ENCODE data around the gene CEP89.
A peak's percentile ranks its signal among the peaks of the same experiment; 100 is the strongest.
"Not testable (repeated sequence)": the region's sequence is repeated elsewhere in the genome, so short reads cannot be mapped to it uniquely, and the experiment has no call there.

CEP89 gene

DNA sequence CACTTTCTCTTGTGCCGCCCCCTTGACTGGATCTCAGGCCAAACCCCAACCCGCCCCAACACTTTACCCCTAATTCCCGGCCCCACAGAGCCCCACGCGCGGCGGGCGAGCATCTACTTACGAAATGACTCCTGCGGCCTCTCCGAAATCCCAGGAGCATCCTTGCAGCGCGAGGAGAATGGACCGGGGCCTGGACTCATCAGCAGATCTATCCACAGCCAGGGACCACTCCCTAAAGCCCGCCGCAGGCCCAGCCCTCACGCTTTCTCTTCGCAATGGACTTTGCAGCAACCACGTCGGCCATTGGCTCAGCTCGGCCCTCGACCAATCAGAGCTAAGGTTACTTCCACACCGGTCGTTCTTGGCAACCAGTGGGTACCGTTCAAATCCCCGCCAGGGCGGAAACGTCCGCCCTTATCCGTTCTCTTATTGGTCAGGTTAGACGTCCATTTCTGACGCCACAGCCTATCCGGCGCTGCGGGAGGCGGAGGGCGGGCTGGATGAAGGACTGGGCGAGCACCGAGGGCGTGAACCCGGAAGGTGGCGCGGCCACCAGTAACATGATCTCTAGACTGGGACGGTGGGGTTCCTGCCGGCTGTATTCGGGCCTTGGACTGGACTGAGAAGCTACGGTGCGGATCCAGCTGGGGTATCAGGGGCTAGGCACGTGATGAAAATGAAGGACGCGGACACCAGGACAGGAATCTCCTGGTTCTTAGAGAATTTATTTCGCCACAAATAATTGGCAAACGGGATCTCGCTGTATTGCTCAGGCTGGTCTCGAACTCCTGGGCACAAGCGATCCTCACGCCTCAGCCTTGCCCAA lies at the start of gene CEP89, which contains the start of gene FAAP24:
Gene CEP89 (minus strand): TSS at position 244 of the 826 bp plus-strand sequence. CDS start 84 bp downstream, at position 160.
Gene FAAP24 (plus strand): TSS at position 528 of the 826 bp plus-strand sequence. CDS start 955 bp downstream, outside the sequence.
- Mint-ChIP-seq H3K4me1 (ENCODE audit: low read depth) (peaks cover 10% of the 10 kb centered on the region), H3K4me3 (peak within 1 kb of the TSS; percentile 98), H3K9me3 (no peaks in the 10 kb centered on the region)

DNA sequence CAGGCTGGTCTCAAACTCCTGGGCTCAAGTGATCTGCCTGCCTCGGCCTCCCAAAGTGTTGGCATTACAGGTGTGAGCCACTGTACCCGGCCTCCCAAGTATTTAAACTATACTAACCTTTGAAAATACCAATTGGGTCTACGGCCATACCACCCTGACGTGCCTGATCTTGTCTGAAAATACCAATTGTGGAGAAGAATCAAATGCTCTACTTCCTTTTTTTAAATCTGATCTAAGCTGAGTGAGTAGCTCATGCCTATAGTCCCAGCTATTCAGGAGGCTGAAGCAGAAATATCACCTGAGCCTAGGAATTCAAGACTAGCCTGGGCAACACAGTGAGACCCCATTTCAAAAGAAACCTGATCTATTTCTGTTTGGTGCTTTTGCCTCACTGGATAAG lies 39.1 kb upstream of the CEP89 start:
- DNase-seq (ENCODE audit: low spot score); H3K4me1 Mint-ChIP-seq (ENCODE audit: low read depth); H3K27me3 Mint-ChIP-seq (ENCODE audit: low read depth); H3K27ac Mint-ChIP-seq; H3K36me3 Mint-ChIP-seq (ENCODE audit: low read depth); H3K4me3 Mint-ChIP-seq; H3K9me3 Mint-ChIP-seq: not testable (repeated sequence)

More for the DNA sequence above, at the start of gene CEP89, which contains the start of gene FAAP24:
- Mint-ChIP-seq H3K27ac (peak within 1 kb of the TSS; percentile 90), H3K36me3 (ENCODE audit: low read depth) (peaks cover 21% of the 10 kb centered on the region), H3K27me3 (ENCODE audit: low read depth) (no peaks in the 10 kb centered on the region)
- DNase-seq (ENCODE audit: low spot score), result peak; percentile 98

DNA sequence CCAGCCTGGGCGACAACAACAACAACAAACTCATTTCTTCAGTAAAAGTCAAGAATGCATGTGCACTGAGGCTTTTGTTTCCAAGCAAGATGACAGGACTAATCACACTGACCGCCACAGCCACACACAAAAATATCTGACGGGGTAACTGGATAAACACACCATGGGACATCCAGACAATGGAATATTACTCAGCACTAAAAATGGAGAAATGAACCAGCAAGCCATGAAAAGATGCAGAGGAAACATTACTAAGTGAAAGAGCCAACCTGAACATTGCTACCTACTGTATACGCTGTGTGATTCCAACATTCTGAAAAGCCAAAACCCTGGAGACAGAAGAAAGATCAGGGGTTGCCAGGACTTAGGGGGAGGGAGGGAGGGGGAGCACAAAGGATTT lies 37.0 kb upstream of the CEP89 start:
- Mint-ChIP-seq H3K36me3 (ENCODE audit: low read depth) (no peaks in the 10 kb centered on the region), H3K9me3 (no peaks in the 10 kb centered on the region), H3K27me3 (ENCODE audit: low read depth) (no peaks in the 10 kb centered on the region), H3K27ac (no peak overlapping the region), H3K4me1 (ENCODE audit: low read depth) (no peaks in the 10 kb centered on the region), H3K4me3 (no peak overlapping the region)
- no peak for DNase-seq (ENCODE audit: low spot score)

DNA sequence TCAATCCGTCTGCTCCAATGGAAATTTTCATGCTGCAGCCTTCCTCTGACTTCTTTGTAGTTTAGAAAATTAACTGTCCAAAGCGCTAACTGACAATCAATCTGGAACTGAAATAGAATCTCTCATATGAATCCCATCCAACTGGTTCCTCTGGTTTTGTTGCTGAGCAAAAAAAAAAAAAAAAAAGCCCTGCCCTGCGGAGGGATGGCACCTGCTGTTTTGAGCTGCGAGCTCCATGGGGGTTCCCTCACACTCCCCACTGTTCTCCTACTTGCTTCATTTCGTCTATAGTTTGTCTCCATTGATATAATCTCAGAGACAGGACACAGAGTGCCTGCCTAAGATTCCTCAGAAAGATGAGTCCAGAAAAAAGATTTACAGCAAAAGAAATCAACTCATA lies 33.7 kb upstream of the CEP89 start:
- no peak for DNase-seq (ENCODE audit: low spot score)
- no peaks in the 10 kb centered on the region for H3K27me3 Mint-ChIP-seq (ENCODE audit: low read depth)
- no peak overlapping the region for H3K4me3 Mint-ChIP-seq
- H3K4me1 Mint-ChIP-seq (ENCODE audit: low read depth), result peaks cover 5% of the 10 kb centered on the region
- no peaks in the 10 kb centered on the region for H3K9me3 Mint-ChIP-seq
- H3K27ac Mint-ChIP-seq, result no peak overlapping the region
- no peaks in the 10 kb centered on the region for H3K36me3 Mint-ChIP-seq (ENCODE audit: low read depth)

DNA sequence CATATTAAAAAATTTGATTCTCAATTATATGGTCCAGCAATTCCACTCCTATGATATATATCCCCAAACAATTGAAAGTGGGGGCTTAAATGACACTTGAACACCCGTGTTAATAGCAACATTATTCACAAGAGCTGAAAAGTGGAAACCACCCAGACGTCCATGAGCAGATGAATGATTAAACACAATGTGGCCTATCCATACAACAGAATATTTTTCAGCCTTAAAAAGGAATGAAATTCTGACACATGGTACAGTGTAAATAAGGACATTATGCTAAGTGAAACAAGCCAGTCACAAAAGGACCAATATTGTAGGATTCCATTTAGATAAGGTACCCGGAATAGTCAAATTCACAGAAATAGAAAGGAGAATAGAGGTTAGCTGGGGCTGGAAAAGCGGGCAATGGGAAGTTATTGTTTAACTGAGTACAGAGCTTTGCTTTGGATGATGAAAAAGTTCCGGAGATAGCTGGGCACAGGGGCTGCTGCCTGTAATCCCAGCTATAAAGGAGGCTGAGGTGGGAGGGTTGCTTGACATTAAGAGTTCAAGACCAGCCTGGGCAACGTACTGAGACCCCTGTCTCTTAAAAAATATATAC lies 31.8 kb upstream of the CEP89 start:
- not testable (repeated sequence) for H3K27ac Mint-ChIP-seq; H3K36me3 Mint-ChIP-seq (ENCODE audit: low read depth); DNase-seq (ENCODE audit: low spot score); H3K27me3 Mint-ChIP-seq (ENCODE audit: low read depth); H3K4me3 Mint-ChIP-seq; H3K4me1 Mint-ChIP-seq (ENCODE audit: low read depth); H3K9me3 Mint-ChIP-seq

DNA sequence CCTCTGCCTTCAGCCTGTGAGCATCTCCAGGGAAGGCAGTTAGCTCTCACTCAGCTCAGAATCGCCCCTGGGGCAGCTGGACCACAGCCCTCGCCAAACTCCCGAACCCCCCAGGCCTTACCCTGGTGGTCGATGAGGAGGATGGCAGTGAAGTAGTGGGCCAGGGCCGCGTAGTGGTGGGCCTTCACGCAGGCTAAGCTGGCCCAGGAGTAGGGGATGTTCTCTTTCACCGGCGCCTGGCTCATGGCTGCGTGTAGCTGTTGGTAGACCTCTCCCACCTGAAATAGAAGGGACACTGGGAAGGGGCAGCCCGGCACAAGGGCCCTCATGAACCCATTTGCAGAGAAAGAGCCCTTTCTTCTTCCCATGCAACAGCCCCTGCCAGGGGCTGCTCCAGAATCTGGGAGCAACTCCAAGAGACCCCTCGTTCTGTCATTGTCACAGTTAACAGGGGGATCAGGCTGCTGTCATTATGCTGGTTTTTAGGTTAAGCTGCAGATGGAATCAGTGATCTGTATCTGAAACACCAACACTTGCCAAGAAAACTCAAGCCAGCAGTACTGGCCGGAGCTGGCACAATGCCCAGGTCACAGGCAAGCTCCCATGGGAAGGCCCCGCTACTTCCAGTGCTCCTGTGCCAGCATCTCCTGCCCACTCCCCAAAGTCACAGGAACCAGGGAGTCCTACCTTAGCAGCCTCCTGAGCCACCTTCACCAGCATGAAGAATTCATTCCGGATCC lies 30.5 kb upstream of the CEP89 start:
- not testable (repeated sequence) for DNase-seq (ENCODE audit: low spot score); H3K27ac Mint-ChIP-seq; H3K27me3 Mint-ChIP-seq (ENCODE audit: low read depth); H3K4me1 Mint-ChIP-seq (ENCODE audit: low read depth); H3K4me3 Mint-ChIP-seq; H3K36me3 Mint-ChIP-seq (ENCODE audit: low read depth); H3K9me3 Mint-ChIP-seq

DNA sequence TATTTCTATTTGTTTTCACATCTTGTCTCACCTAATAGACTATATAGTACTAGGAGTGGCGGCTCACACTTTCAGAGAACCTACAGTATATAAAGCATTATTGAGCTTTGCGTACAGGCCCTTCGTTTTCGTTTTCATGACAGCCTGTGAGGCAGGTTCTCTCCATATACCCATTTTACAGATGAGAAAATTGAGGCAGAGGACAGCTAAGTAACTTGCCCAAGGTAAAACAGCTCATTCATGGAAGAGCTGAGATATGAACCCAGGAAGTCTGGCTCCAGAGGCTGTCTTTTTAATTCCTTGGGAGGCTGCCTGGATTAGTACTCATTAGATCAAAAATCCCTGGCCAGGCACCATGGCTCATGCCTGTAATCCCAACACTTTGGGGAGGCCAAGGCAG lies 29.2 kb upstream of the CEP89 start:
- Mint-ChIP-seq H3K36me3 (ENCODE audit: low read depth) (no peaks in the 10 kb centered on the region), H3K4me3 (peak overlapping the region; percentile 53), H3K4me1 (ENCODE audit: low read depth) (peaks cover 9% of the 10 kb centered on the region), H3K27me3 (ENCODE audit: low read depth) (no peaks in the 10 kb centered on the region), H3K27ac (peak overlapping the region; percentile 74), H3K9me3 (no peaks in the 10 kb centered on the region)
- DNase-seq (ENCODE audit: low spot score), result no peak

DNA sequence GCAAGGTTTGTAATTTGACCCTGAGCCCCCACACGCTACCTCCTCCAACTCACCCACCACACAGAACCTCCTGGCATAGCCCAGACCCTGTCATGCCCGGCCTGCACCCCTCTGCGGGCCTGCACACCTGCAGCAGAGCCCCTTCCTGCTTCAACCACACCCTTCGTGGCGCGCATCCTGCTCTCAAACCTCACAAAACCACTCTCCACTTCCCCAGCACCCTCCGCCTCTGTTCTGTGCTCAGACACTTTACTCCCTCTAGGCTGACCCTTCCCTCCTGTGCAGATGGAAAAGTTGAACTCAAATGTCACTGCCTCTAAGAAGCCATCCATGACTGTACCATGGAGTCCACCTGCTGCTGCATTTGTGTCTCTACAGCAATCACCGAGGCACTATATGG lies 28.8 kb upstream of the CEP89 start:
- H3K36me3 Mint-ChIP-seq (ENCODE audit: low read depth), result no peaks in the 10 kb centered on the region
- no peaks in the 10 kb centered on the region for H3K9me3 Mint-ChIP-seq
- peak overlapping the region; percentile 74 for H3K27ac Mint-ChIP-seq
- peaks cover 9% of the 10 kb centered on the region for H3K4me1 Mint-ChIP-seq (ENCODE audit: low read depth)
- no peaks in the 10 kb centered on the region for H3K27me3 Mint-ChIP-seq (ENCODE audit: low read depth)
- H3K4me3 Mint-ChIP-seq, result peak overlapping the region; percentile 53
- peak; percentile 10 for DNase-seq (ENCODE audit: low spot score)

DNA sequence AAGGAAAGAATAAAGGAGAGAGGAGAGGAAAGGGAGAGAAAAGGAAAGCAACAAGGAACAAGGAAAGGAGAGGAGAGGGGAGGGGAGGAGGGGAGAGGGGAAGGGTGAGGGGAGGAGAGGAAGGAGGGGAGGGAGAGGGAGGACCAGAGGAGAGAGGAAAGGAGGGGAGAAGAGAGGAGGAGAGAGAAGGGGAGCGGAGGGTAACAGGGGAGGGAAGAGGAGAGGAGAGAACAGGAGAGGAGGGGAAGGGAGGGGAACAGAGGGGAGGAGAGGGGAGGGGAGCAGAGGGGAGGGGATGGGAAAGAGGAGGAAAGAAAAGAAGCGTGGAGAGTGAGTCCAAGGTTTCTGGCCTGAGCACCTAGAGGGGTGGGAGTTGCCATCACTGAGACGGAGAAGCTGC lies 27.0 kb upstream of the CEP89 start:
- Mint-ChIP-seq H3K36me3 (ENCODE audit: low read depth) (no peaks in the 10 kb centered on the region), H3K27me3 (ENCODE audit: low read depth) (no peaks in the 10 kb centered on the region), H3K4me1 (ENCODE audit: low read depth) (peaks cover 9% of the 10 kb centered on the region), H3K4me3 (no peak overlapping the region), H3K9me3 (no peaks in the 10 kb centered on the region), H3K27ac (peak overlapping the region; percentile 47)
- no peak for DNase-seq (ENCODE audit: low spot score)

DNA sequence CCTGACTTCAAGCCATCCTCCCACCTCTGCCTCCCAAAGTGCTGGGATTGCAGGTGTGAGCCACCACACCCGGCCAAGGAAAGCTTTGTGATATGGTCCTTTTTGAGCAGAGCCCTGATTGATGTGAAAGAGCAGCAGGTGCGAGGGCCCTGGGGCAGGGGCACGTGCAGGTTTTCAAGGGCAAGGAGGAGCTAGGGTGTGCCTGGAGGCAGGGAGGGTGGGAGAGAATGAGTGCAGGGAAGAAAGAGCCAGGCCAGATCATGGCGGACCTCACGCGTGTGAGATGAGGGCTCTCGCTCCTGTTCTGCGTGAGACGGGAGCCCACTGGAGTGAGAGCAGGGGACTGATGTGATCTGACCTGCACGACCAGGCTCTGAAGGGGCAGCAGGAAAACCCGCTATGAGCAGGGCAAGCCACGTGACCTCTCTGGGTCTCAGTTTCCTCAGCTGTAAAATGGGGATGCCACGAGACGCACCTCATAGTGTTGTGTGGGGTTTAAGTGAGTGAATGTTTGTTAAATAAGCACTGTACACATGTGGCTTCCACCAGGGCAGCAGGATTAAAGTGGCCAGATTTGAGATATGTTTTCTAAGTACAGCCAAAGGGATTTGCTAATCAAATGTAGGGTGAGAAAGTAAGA lies 26.1 kb upstream of the CEP89 start:
- Mint-ChIP-seq H3K4me1 (ENCODE audit: low read depth) (peaks cover 9% of the 10 kb centered on the region), H3K27me3 (ENCODE audit: low read depth) (no peaks in the 10 kb centered on the region), H3K36me3 (ENCODE audit: low read depth) (no peaks in the 10 kb centered on the region), H3K9me3 (no peaks in the 10 kb centered on the region), H3K27ac (no peak overlapping the region), H3K4me3 (no peak overlapping the region)
- no peak for DNase-seq (ENCODE audit: low spot score)

DNA sequence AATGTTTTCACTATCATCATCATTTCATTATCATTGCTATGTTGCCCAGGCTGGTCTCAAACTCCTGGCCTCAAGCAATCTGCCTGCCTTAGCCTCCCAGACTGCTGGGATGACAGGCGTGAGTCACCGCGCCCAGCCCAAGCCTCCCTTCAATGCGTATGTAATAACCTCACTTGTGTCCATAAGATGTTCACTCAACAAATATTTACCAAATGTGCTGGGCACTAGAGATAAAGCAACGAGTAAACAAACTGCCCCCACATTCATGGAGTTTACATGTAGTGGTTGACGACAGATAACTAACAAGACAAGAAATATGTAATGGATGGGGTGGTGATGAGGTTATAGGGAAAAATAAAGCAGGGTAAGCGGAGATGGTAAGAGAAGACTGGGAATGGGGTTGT lies 25.3 kb upstream of the CEP89 start:
- H3K4me3 Mint-ChIP-seq; H3K27ac Mint-ChIP-seq; H3K4me1 Mint-ChIP-seq (ENCODE audit: low read depth); H3K27me3 Mint-ChIP-seq (ENCODE audit: low read depth); H3K9me3 Mint-ChIP-seq; H3K36me3 Mint-ChIP-seq (ENCODE audit: low read depth); DNase-seq (ENCODE audit: low spot score): not testable (repeated sequence)

DNA sequence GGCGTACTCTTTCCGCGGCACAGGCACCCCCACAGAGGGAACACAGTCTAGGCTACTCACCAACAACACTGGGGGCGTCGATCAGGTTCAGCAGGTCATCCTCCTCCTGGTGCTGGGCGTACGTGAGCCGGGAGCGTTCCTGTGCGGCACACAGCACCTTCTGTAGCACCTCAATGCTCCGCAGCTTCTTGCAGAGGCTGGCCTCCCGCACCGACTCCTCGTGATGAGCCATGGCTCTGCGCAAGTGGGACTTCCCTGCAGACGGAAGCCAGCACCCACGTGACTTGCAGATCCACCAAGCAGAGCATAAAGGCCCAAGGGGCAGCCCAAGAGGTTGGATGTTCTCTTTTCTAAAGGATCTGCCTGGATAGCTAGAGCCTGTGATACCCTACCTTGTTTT lies 24.2 kb upstream of the CEP89 start:
- not testable (repeated sequence) for H3K27ac Mint-ChIP-seq; H3K4me3 Mint-ChIP-seq; H3K36me3 Mint-ChIP-seq (ENCODE audit: low read depth); H3K4me1 Mint-ChIP-seq (ENCODE audit: low read depth); DNase-seq (ENCODE audit: low spot score); H3K9me3 Mint-ChIP-seq; H3K27me3 Mint-ChIP-seq (ENCODE audit: low read depth)

DNA sequence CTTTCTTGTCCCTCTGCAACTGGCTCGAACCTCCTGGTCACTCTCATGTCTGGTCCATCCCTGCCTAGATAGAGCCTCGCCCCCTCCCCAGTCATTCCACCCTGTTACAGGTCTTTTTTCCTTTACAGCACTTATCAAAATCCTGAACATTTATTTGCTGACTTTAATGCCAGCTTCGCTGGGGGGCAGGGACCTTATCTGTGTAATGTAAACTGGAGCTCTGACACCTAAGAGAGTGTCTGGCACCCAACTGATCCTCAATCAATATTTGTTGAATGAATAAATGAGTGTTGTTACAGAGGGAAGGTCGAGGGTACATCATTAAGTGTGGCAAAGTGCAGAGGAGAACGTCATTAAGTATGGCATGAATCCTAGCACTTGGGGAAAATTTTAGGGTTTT lies 17.0 kb upstream of the CEP89 start:
- Mint-ChIP-seq H3K27me3 (ENCODE audit: low read depth) (no peaks in the 10 kb centered on the region), H3K27ac (no peak overlapping the region)

DNA sequence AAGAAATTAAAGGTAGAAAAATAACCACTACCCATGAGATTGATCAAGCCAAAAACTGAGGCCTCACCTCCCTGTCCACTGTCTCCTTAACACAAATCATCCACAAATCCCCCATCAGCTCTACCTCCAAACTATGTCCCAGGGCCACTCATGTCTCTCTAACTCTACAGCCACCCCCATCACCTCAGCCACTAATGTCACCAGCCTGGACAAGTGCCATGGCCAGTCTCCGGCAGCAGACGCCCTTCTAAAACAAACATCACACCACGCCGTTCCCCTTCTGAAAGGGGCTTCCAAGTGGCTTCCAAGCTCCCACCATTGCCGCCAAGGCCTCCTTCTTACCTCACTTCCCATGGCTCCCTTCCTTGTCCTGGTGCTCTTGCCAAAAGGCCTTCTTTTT lies 16.5 kb upstream of the CEP89 start:
- not testable (repeated sequence) for H3K4me1 Mint-ChIP-seq (ENCODE audit: low read depth); DNase-seq (ENCODE audit: low spot score); H3K27ac Mint-ChIP-seq; H3K27me3 Mint-ChIP-seq (ENCODE audit: low read depth); H3K9me3 Mint-ChIP-seq; H3K4me3 Mint-ChIP-seq; H3K36me3 Mint-ChIP-seq (ENCODE audit: low read depth)

More for the DNA sequence above, 17.0 kb upstream of the CEP89 start:
- no peak for DNase-seq (ENCODE audit: low spot score)
- H3K36me3 Mint-ChIP-seq (ENCODE audit: low read depth), result no peaks in the 10 kb centered on the region
- no peaks in the 10 kb centered on the region for H3K9me3 Mint-ChIP-seq
- no peak overlapping the region for H3K4me3 Mint-ChIP-seq
- H3K4me1 Mint-ChIP-seq (ENCODE audit: low read depth), result no peaks in the 10 kb centered on the region
